Measurements from ENCODE around the gene CIC. TPM values are rescaled to one million over a fixed set of nuclear protein-coding genes. Genes with fewer than 3 reads are reported as not detected.

CIC gene
- total and polyA plus RNA-seq, 9 of the 15 experiments (the other 6 are each of a cell fraction or from before 2014, with no cell fraction given), result 0.07 to 44.7 (median 8.6) TPM

GRCh38 chr19:42254850-42255765 is 13.9 kb upstream of the CIC start, which contains the start of gene ERF (continued):
- TF ChIP-seq YY1 (IDR thresholded peaks at IDR 0.05; ENCODE audit: borderline replicate concordance in 1 of 3, control insufficient read depth in 1 of 3, extremely low read depth in 1 of 3, insufficient read depth in 3 of 3, insufficient read length in 1 of 3, insufficient replicate concordance in 2 of 3, low read depth in 1 of 3, low read length in 2 of 3) (peak in 2 of 3 experiments; percentile 65 to 78), TSHZ1 (CRISPR knock-in tag; IDR thresholded peaks at IDR 0.05) (no peak), ZBTB2 (IDR thresholded peaks at IDR 0.05) (0 out of 2 replicates have a peak, but pooled peaks have one; percentile 15), AFF4 (CRISPR knock-in tag; IDR thresholded peaks at IDR 0.05) (0 out of 2 replicates have a peak, but pooled peaks have one; percentile 34), ZNF76 (CRISPR knock-in tag; IDR thresholded peaks at IDR 0.05; ENCODE audit: borderline replicate concordance) (no peak), HDAC8 (tag; IDR thresholded peaks at IDR 0.05) (no peak), ZMIZ1 (IDR thresholded peaks at IDR 0.05; ENCODE audit: low read depth in 2 of 2, low read length in 2 of 2) (no peak)
